NCI-H2081 treated with DMSO at 0.1 percent for 48 hours (cell line): Measurements from ENCODE around the gene POPDC2.

ENCODE experiments used
- DNase-seq: peaks from one replicate; lab custom pipeline; 2025; lab: John Stamatoyannopoulos, UW

POPDC2 gene

GRCh38 chr3:119669906-119670570, 9.6 kb upstream of the POPDC2 start:
- no peak for DNase-seq

DNA sequence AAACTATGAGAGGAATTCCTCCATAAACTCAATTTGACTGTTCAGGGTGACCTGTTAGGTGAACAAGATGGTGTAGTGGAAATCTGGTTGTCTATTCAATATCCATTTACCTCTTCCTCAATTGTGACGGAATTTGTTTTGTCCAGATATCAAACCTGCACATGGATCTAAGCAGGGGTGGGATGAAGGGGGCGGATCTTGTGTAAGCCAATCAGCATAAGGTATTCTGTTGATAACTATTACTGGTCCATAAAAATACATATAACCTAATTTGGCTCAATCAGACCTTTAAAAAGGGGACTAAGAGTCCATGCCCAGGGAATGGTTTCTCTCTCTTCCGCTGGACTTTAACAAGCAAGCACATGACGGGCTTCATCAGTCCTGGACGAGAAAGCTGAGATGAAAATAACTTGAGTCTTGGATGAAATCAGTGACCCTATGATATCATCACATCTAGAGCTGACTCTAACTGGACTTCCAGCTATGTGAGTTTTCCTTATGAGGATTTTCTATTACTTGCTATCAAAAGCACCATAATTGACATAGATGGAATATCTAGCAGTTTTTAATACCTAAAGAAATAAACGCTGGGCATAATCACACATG, 5.7 kb upstream of the POPDC2 start:
- no peak for DNase-seq

DNA sequence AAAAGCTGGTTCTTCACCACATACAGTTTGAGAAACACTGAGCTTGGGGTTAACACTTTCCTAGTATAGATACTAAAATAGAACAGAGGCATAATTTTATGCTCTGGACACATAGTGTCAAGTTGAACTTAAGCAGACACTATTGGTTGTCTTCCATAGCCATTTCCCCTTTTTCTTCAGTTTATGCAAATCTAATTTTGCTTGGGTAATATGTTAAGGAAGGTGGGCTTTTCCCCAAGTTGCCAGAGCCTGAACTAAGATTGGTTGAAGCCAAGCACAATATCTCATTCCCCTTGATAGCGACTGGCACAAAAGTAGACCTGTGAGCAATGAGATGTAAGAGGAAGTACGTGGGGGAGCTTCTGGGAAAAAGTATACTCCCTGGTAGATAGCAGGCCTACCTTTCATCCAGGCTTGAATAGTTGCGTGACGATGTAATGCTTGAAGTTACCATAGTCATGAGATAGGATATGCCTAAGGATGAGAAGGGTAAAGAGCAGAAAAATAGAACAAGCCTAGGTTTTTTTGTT, 4.5 kb upstream of the POPDC2 start:
- DNase-seq, result no peak

DNA sequence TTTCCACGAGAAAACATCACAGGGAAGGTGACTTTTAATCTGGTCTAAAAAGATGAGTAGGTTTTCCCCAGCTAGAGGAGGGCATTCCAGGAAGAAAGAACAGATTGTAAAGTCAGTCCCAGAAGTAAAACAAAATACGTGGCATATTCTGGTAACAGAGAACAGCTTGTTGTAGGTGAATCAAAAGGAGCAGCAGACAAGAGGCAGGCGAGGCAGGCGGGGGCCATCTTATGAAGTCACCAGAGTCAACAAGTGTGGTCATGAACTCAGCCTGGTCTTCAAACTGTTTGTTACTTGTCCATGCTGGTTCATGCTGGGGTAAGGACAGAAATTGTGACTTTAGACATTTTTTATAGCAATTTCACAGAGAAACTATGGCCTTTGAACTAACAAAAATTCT, 4.0 kb upstream of the POPDC2 start:
- no peak for DNase-seq

DNA sequence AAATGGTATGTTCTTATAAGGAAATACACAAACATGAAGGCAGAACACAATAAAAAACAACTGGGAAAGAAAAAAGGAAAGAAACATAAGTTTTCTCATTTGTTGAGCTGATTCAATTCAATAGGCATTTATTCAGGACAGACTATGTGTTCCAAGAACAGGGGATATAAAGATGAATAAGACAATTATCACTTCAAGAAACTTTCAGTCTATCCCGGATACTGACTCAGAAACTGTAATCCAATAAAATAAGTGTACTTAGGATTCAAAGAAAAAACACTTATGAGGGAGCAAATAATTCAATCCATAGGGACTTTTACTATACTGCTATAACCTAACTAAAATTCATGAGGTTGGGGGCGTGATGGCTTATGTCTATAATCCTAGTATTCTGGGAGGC, 3.5 kb upstream of the POPDC2 start:
- no peak for DNase-seq

- no peak for DNase-seq
Observed at GRCh38 chr3:119662604-119663373, 2.4 kb upstream of the POPDC2 start.

GRCh38 chr3:119659606-119660291, 640 bp downstream of the POPDC2 start:
- no peak for DNase-seq

DNA sequence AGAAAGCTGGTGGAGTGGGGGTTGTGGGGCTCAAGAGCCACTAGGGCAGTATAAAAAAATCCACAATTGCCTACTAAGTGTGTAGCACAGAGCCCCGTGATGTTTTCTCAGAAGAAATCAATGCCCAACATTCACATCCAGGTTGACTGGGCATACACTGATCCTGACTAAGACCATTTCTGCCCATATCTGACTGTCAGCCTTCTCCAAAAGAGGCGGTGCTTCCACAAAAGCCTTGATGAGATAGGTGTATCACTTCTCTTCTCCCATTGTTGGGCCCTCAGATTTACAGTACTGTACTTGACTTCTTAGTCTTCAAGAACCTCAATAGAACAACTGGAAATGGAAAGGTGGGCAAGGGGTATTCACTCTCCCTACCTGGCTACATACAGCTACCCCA, 1.4 kb downstream of the POPDC2 start:
- no peak for DNase-seq

- DNase-seq, result no peak
Observed at GRCh38 chr3:119657887-119658702, 2.3 kb downstream of the POPDC2 start.

- DNase-seq, result no peak
Observed at GRCh38 chr3:119653876-119654275, 6.5 kb downstream of the POPDC2 start.

DNA sequence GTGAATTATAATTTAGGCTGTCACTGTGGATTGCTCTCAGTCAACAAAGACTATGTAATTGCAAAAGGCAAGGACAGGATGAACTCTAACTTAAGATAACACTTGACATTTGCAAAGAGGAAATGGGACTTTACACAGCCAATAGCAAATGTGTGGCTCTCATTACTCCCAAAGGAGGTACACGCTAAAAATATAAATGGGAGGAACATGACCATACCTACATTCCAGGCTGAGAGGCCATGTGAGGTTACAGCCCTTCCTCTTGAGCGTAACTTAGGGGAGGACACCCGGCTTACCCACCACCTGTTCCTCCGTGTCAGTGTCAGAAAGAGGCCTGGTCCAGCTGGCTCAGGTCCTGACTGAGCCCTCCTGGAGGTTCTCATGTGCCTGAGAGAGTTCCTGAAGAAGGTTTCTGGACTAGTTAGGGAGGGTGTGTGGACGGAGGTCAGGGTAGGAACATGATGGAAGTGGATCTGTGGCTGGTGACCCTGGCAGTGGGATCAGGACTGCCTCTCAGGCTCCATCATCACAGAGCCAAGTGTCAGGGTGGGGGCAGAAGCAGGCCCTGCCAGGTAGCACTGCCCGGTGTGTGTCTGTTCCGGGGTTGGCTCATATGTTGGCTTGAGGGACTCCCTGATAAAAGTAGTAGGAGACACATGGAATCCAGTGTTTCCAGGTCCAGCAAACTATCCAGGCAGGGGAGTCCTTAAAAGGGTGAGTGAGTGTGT, 7.9 kb downstream of the POPDC2 start:
- DNase-seq, result no peak

DNA sequence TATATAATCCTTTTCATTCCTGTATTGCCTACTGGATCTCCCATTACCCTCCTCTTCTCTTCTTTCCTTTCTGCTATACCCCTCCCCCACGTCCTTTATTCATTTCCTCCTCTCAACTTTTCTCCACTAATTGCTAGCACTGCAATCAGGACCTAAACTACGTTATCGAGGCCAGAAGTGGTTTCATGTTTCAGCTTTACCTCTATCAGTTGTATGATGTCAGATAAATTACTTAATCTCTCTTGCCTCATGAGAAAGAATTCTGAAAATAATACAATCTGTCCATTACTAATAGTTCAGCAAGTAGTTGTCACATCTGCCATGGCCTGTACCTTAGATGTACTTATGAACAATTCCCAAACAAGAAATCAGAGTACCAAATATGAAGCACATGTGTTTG, 10.6 kb downstream of the POPDC2 start:
- DNase-seq, result no peak

- no peak for DNase-seq
Observed at GRCh38 chr3:119647843-119648575, 12.4 kb downstream of the POPDC2 start.

- DNase-seq, result no peak
Observed at GRCh38 chr3:119647171-119647570, 13.2 kb downstream of the POPDC2 start.

GRCh38 chr3:119645813-119646212, 14.6 kb downstream of the POPDC2 start:
- no peak for DNase-seq

- DNase-seq, result no peak
Observed at GRCh38 chr3:119644481-119644880, 15.9 kb downstream of the POPDC2 start.

DNA sequence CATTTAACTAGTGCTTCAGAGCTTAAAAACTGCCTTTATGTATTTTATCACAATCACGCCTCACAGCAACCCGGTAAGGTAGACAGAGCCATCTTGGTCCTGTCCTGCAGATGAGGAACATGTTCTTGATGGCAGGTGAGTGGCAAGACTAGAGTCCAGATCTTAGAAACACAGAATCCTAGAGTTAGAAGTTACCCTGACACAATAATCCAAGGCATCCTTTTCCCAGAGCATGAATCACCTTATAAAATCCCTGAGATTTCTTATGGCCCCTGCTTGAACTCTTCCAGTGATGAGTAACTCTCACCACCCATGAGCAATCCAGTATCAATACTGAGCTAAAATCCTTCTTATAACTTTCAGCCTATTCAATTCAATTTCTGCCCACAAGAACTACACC, 16.9 kb downstream of the POPDC2 start:
- DNase-seq, result no peak

DNA sequence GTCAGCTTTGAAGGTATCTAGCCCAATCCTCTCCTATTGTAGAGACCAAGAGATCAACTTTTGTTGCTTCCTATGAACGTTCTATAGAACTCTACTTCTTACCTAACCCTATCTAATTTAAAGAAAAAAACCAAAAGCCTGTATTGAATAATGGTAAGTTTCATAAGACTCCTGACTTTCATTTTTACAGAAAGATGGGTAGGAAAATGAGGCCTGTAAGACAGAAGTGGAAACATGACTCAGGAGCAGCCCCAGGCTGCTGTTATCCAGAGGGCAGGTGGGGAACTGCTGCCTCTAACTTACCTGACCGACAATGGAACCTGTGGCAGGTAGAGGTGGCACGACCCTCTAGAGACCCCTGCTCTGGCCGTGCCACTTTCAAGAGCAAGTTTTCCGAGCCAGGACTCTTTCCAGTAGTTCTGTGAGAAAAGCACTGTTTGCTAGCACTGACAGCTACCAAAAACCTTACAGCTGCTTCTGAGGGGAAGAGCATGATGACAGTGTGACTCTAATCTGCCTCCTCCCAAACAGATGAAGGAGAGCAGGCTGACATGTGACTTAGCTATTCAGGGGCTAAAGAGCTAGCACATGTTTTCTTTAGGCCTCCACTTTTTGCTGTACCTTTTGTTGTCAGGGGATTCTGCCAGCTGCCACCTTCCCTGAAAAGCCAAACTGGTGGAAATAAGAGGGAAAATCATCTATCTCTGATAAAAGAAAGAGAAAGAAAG, 17.5 kb downstream of the POPDC2 start:
- no peak for DNase-seq

- DNase-seq, result no peak
Observed at GRCh38 chr3:119641416-119641815, 19.0 kb downstream of the POPDC2 start.
